Urinary bladder (tissue), 4 donors: Measurements from ENCODE around the gene IL34. TPM values are rescaled to one million over a fixed set of nuclear protein-coding genes. Genes with fewer than 3 reads are reported as not detected.
"Not testable (repeated sequence)": the region's sequence is repeated elsewhere in the genome, so short reads cannot be mapped to it uniquely, and the experiment has no call there.

Experiments used
- DNase-seq: peaks from one replicate; pipeline ENCODE4 v3.0.0-alpha.2; 2015; ENCODE audit errors: extremely low spot score
- H3K27ac ChIP-seq: one replicate; pipeline ENCODE4 v1.5.1; 2013; ENCODE audit warnings: low read depth, mild to moderate bottlenecking, moderate library complexity
- H3K36me3 ChIP-seq: one replicate; pipeline ENCODE4 v1.6.1; 2013; ENCODE audit warnings: mild to moderate bottlenecking, moderate library complexity; ENCODE audit not compliant: insufficient read depth
- H3K4me1 ChIP-seq: one replicate; pipeline ENCODE4 v1.6.1; 2013; ENCODE audit warnings: mild to moderate bottlenecking, moderate library complexity; ENCODE audit not compliant: insufficient read depth
- H3K4me3 ChIP-seq: one replicate; pipeline ENCODE4 v1.5.1; 2013; ENCODE audit warnings: low read depth, low read length
- WGBS: extraction: QIAGEN DNeasy Blood & Tissue Kit; methylation state at CpG from one replicate; pipeline ENCODE4 v1.1.7; 2013; 5-methylcytosine and 5-hydroxymethylcytosine counted together
- polyA plus RNA-seq: library from polyadenylated mRNA; stranded (reverse); fragments of 200-250 nt; gene quantifications from one replicate; pipeline ENCODE4 v1.2.3, GENCODE V29; 2013
- total RNA-seq: library from RNA; depleted of rRNA; stranded (reverse); fragments of >200 nt; gene quantifications from one replicate; pipeline ENCODE4 v1.2.3, GENCODE V29; 2014
- donor health status: healthy with polysubstance abuse.
- donor health status: healthy.

IL34 gene
- total and polyA plus RNA-seq, 2 donors, result 2.8 to 10.6 TPM

GRCh38 chr16:70665806-70666735 lies 19.7 kb downstream of the IL34 start:
- WGBS, result 82% methylated on average over 22 of the region's 22 CpGs
- Histone ChIP-seq H3K36me3 (no peaks in the 10 kb centered on the region), H3K4me3 (no peak overlapping the region)

GRCh38 chr16:70670175-70670574 lies 23.8 kb downstream of the IL34 start:
- no peaks in the 10 kb centered on the region for H3K4me1 ChIP-seq
- WGBS, result 91% methylated on average over 2 of the region's 2 CpGs
- H3K27ac ChIP-seq, result no peak overlapping the region
- no peak overlapping the region for H3K4me3 ChIP-seq
- peaks cover 3% of the 10 kb centered on the region for H3K36me3 ChIP-seq
- DNase-seq, result no peak

More at GRCh38 chr16:70665806-70666735, 19.7 kb downstream of the IL34 start:
- Histone ChIP-seq H3K4me1 (no peaks in the 10 kb centered on the region), H3K27ac (no peak overlapping the region)
- DNase-seq, result no peak

DNA sequence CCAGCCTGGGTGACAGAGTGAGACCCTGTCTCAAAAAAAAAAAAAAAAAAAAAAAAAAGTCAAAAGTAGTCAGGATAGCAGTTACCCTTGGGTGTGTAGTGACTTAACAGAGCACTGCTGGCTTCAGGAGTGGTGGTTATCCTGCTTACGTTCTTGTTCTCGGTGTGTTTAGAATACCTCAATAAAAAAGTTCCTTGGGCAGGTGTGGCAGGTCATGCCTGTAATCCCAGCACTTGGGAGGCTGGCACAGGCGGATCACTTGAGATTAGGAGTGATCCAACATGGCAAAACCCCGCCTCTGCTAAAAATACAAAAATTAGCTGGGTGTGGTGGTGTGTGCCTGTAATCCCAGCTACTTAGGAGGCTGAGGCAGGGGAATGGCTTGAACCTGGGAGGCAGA lies 24.6 kb downstream of the IL34 start:
- H3K4me1 ChIP-seq, DNase-seq, H3K4me3 ChIP-seq, H3K36me3 ChIP-seq, H3K27ac ChIP-seq: not testable (repeated sequence)
- WGBS, result 95% methylated on average over 4 of the region's 4 CpGs

- Histone ChIP-seq H3K4me1 (no peaks in the 10 kb centered on the region), H3K36me3 (peaks cover 3% of the 10 kb centered on the region), H3K4me3 (no peak overlapping the region), H3K27ac (no peak overlapping the region)
- WGBS, result 91% methylated on average over 18 of the region's 18 CpGs
- DNase-seq, result no peak
Observed at GRCh38 chr16:70674221-70675014, 28.1 kb downstream of the IL34 start.

- H3K27ac ChIP-seq, result no peak overlapping the region
- no peaks in the 10 kb centered on the region for H3K4me1 ChIP-seq
- no peak overlapping the region for H3K4me3 ChIP-seq
- H3K36me3 ChIP-seq, result peaks cover 3% of the 10 kb centered on the region
- WGBS, result 78% methylated on average over 7 of the region's 7 CpGs
- DNase-seq, result no peak
Observed at GRCh38 chr16:70675851-70676513, 29.6 kb downstream of the IL34 start.

GRCh38 chr16:70676675-70677498 lies 30.5 kb downstream of the IL34 start:
- H3K27ac ChIP-seq, result no peak overlapping the region
- WGBS, result 87% methylated on average over 14 of the region's 14 CpGs
- DNase-seq, result no peak
- H3K4me3 ChIP-seq, result no peak overlapping the region
- no peaks in the 10 kb centered on the region for H3K4me1 ChIP-seq
- H3K36me3 ChIP-seq, result peaks cover 3% of the 10 kb centered on the region

- H3K4me3 ChIP-seq, result no peak overlapping the region
- DNase-seq, result no peak
- no peak overlapping the region for H3K27ac ChIP-seq
- peaks cover 3% of the 10 kb centered on the region for H3K36me3 ChIP-seq
- 84% methylated on average over 15 of the region's 15 CpGs for WGBS
- H3K4me1 ChIP-seq, result no peaks in the 10 kb centered on the region
Observed at GRCh38 chr16:70677499-70678120, 31.3 kb downstream of the IL34 start.

GRCh38 chr16:70678121-70678897 lies 31.9 kb downstream of the IL34 start:
- no peak for DNase-seq
- H3K4me1 ChIP-seq, result no peaks in the 10 kb centered on the region
- H3K36me3 ChIP-seq, result peaks cover 3% of the 10 kb centered on the region
- H3K4me3 ChIP-seq, result no peak overlapping the region
- WGBS, result 89% methylated on average over 22 of the region's 22 CpGs
- H3K27ac ChIP-seq, result no peak overlapping the region

DNA sequence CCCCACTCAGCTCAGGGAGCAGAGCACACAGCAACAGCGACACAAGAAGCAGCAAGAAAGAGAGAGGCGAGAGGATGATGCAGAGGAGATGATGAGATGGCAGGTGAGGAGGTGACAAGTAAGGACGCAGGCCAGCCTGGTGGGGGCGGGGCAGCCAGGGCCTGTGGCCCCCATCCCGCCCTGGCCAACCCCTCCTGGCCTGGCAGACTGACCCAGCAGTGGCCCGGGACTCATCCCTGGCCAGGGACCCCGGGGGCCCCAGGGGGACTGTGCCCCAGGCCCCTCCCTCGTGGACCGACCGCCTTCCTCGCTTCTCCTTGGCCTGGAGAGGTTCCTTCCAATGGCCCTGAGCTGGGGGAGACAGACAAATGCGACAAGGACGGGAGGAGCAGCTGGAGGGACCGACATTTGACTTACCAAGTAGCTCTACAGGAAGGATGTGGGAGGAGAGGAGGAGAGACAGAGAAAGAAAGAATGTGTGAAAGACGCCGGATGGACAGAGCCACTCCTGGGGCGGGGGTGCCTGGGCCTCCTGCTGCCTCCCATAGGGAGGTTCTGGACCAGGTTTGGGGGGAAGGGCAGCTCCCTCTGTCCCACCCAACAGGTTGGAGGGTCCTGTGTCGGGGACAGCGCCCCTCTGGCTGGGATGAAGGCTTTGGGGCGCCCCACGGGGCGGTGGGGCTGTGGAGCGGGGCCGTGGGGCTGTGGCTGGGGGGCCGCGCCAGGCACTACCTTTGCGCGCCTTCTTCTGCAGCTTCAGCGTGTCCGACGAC lies 32.7 kb downstream of the IL34 start:
- Histone ChIP-seq H3K4me3 (no peak overlapping the region), H3K4me1 (no peaks in the 10 kb centered on the region), H3K27ac (no peak overlapping the region), H3K36me3 (peaks cover 3% of the 10 kb centered on the region)
- WGBS, result 85% methylated on average over 31 of the region's 31 CpGs
- DNase-seq, result no peak

- no peak for DNase-seq
- no peaks in the 10 kb centered on the region for H3K36me3 ChIP-seq
- H3K4me3 ChIP-seq, result no peak overlapping the region
- H3K27ac ChIP-seq, result no peak overlapping the region
- WGBS, result 62% methylated on average over 80 of the region's 80 CpGs
- no peaks in the 10 kb centered on the region for H3K4me1 ChIP-seq
Observed at GRCh38 chr16:70679671-70680494, 33.5 kb downstream of the IL34 start.
